ENCODE data around the gene INPP5D.

The INPP5D gene

GRCh38 chr2:233219848-233220247 lies 159.7 kb downstream of the INPP5D start:
- DNase-seq = no peak

GRCh38 chr2:233221378-233222063 lies 161.4 kb downstream of the INPP5D start:
- no peak for DNase-seq

GRCh38 chr2:233223059-233223894 lies 163.1 kb downstream of the INPP5D start:
- no peak for DNase-seq

GRCh38 chr2:233225230-233226068 lies 165.3 kb downstream of the INPP5D start:
- DNase-seq = no peak

- DNase-seq = no peak
Measured at GRCh38 chr2:233226511-233227031, 166.4 kb downstream of the INPP5D start.

DNA sequence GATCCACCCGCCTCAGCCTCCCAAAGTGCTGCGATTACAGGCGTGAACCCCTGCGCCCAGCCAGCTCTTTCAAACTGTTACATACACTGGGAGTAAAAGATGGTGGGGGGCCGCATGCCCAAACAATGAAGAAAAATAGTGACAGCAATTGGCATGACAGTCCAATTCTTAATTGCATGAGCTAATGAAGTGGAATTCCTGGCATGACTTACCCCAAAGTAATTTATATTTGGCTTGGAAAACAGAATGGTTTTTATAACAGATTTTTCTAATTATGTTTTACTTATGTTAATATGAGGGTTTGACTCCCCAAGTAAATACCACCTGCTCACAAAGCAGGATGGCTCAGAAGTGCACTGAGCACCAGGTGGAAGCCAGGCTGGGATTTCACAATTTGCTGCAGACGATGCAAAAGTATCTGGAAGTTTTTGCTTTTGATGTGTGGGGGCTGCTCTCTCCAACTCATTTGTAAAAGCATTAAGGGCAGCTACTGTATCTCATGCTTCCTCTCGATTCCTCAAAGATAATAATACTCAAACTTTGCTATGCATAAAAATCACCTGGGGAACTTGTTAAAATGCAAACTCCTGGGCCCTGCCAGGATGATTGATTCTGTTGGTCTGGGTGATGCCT lies 167.3 kb downstream of the INPP5D start:
- no peak for DNase-seq

- DNase-seq = no peak
Measured at GRCh38 chr2:233228376-233228775, 168.2 kb downstream of the INPP5D start.

GRCh38 chr2:233233618-233234230 lies 173.6 kb downstream of the INPP5D start:
- DNase-seq = no peak

DNA sequence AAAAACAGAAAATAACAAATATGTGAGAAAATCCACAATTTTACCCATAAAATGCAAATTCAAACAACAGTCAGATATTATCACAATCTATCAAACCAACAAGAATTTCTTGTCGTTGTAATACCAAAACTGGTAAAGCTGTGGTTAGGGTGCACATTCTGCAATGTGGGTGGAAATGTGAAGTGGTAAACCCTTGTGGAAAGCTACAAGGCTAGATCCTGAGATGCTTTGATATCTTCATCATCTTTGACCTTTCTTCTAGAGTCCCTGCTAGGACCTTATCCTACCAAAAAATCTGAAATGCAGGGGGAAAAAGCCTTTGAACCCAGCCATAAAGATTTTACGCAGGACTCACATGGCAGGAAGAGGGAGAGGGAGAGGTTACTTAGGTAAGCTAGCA lies 174.1 kb downstream of the INPP5D start:
- DNase-seq = no peak

DNA sequence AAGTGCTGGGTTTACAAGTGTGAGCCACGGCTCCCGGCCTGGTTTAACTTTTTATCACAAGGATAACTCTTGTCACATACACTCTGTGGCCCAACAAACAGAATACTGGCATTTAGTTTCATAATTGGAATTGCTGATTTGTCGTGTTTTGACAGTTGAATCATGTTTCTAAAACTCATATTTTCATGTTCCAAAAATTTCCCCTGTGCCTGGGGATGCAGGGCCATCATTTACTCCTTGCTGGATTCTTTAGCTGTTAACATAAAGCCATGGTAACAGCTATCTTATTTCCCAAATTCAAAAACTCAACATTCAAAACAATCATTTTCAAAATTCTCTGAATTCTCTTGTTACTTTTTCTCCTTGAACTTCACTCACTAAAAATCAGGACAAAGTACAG lies 174.9 kb downstream of the INPP5D start:
- no peak for DNase-seq

DNA sequence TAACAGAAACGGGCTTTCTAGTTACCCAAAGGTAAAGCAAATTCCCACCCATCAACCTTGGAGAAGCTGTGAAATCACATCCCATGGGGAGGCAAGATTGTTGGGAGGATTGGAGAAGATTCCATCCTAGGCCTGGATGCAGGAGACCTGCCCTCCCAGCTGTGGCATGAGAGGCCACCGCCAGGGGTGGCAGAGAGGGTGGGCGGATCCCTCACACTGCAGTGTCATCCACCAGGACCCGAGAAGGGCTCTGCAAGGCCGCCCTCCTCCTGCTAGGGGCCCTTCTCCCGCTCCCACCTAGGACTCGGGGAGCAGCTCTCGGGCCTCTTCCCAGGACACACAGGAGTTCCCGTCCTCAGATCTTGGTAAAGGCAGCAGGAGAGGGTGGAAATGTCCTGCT lies 175.8 kb downstream of the INPP5D start:
- DNase-seq = no peak

GRCh38 chr2:233236820-233237589 lies 176.9 kb downstream of the INPP5D start:
- DNase-seq = no peak

- no peak for DNase-seq
Measured at GRCh38 chr2:233240897-233241296, 180.8 kb downstream of the INPP5D start.

DNA sequence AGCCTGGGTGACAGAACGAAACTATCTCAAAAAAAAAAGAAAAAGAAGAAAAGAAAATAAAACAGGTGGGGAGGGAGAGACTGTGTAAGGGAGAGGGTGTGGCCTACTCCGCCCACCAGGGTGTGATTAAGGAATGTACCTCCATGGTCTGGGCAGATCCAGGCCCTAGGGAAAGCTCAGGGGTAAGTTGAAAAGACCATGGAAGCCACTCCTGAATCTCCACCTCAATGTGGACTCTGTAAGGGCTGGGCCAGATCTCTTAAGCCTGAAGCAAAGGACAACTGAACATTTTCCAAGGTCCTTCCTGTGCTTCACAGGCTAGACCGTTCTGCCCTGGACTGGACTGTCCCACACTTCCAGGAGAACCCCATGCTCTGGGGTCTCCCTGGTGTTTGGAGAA lies 181.7 kb downstream of the INPP5D start:
- no peak for DNase-seq

DNA sequence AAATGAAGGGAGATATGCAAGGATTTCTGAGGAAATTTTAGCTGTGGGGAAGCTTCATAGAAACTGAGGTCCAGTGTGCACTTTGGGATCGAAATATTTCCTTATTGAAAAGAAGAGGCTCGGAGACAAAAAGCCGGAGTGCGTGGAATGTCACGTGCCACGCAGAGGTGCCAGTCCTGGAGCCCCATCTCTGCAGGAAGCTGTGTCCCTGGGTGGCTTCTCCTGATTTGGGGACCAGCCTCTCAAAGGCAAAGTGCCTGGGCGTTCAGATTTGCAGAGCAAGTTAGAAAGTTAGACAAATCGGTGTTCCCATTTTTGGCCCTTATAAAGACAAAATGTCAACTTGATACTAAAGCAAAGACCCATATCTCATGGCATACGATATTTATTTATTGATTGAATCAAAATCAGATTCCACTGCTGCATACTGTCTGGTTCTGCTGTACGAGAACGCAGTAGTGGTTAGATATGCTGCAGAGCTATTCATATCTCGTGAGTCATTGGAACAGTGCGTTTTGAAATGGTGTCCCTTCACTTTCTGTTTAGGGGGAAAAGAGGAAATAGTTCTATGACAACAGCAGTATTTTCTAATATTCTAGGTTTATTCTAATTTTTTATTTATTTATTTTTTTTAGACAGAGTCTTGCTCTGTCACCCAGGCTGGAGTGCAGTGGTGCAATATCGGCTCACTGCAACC lies 182.2 kb downstream of the INPP5D start:
- no peak for DNase-seq

GRCh38 chr2:233243348-233243747 lies 183.2 kb downstream of the INPP5D start:
- DNase-seq = no peak

- no peak for DNase-seq
Measured at GRCh38 chr2:233244818-233245217, 184.7 kb downstream of the INPP5D start.

DNA sequence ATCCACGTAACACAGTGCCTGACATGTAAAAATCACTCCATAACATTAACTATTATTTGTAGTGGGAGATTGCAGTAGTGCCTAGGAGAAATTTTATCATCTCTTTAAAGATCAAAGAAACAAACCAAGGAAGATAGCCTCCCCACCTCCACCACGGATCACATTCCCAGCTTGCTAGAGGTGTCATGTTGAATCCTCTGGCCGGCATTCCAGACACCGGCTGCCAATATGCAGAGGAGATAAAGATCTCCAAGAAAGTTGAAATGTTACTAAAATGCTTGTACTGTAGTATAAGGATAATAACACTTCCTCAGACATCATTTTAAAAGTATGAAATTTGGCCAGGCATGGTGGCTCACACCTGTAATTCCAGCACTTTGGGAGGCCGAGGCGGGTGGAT lies 185.3 kb downstream of the INPP5D start:
- no peak for DNase-seq

DNA sequence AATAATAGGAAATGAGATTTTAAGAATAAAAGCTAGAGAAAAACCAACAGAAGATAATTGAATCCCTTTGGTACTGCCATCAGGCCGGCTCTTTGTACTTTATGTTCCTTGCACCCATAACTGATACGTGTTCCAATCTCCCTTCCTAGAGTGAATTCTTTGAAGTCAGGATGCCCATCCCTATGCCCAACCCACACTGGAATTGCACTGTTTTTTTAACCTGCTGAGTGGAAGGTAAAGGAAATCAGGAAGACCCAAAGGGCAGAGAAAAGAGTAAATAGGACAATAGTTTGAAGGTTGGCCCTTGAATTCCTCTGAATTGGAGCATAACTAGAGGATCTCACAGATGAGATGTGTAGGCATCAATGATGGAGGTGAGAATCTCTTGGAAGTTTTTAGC lies 187.0 kb downstream of the INPP5D start:
- no peak for DNase-seq

GRCh38 chr2:233247744-233248143 lies 187.6 kb downstream of the INPP5D start:
- peak; percentile 89 for DNase-seq

DNA sequence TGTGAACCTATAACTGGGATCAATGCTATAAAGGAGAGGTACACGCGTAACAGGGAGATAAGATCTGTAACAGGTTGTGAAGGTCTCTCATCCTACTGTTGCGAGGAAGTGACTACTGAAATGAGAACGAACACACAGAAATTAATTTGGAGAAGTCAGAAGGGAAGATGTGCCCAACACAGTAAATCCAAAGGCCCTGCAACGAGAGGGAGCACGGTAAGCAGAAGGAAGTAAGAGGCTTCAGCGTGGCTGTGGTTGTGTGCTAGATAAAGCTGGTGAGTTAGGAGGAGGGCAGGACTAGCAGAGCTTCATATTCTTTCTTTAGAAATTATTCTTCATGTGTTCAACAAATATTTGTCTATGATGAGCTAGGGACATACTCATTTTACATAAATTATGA lies 188.9 kb downstream of the INPP5D start:
- DNase-seq = no peak

Data from kidney glomerular epithelial cell (primary cell).